ENCODE data around the gene CD46.

Gene CD46

GRCh38 chr1:207799989-207800648, 48.3 kb downstream of the CD46 start:
- H3K4me3 ChIP-seq (ENCODE audit: low read length), result no peak overlapping the region
- TF ChIP-seq ZNF274 (IDR thresholded peaks at IDR 0.05; ENCODE audit: low read depth, low read length), result no peak

DNA sequence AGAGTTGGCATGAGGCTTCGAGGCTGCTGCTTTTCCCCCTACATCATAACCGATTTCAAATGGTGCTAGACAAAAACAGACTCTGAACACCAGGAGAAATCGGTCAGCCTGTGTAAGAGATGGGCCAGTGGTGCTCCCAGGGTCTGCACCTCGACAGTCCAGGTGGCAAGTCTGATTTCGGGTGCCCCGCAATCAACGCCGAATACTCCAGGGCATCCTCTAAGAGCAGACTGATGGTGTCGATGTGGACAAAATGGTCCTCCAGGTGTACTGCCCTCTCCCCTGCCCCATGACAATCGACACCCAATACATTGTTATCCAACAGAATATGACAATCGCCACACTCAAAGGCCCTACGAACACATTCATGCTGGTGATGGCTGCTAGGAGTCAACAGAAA, 50.0 kb downstream of the CD46 start:
- TF ChIP-seq ZNF274 (IDR thresholded peaks at IDR 0.05; ENCODE audit: low read depth, low read length), result no peak
- H3K4me3 ChIP-seq (ENCODE audit: low read length), result no peak overlapping the region

GRCh38 chr1:207803678-207804077, 51.8 kb downstream of the CD46 start:
- TF ChIP-seq ZNF274 (IDR thresholded peaks at IDR 0.05; ENCODE audit: low read depth, low read length), result no peak

DNA sequence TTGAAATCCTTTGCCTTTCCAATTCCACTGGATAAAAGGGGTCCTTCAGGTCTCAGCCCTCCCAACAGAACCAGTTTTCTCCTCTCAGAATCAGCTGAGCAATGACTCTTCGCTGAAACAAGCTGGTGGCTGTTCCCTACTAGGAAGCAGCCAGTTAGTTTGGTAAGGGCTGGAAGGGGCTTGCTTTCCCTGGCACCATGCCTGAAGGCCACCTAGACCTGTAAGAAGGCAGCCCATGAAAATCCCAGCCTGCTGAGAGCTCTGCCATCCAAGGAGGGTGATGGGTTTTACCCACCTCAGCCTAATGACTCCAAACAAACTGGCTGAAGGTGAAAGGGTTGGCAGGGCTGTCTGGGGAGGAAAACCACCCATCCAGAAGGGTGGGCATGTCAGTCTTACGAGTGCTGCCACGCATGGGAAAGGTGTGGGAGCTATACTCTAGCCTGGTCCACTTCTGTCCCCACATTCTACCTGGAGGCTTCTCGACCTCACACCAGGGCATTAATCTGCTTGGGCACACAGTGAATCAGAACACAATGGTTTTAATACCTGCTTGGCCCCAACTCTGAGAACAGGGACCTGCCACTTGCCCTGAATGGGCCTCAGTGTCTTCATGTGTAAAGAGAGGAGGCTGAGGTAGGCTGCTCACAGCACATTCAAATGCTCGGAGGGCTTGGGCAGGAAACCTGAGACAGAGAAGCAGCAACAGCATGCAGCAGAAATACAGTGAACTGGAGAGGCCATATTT, 53.0 kb downstream of the CD46 start:
- no peak for TF ChIP-seq ZNF274 (IDR thresholded peaks at IDR 0.05; ENCODE audit: low read depth, low read length)

More at GRCh38 chr1:207803678-207804077, 51.8 kb downstream of the CD46 start:
- H3K4me3 ChIP-seq (ENCODE audit: low read length), result no peak overlapping the region

GRCh38 chr1:207805841-207806421, 54.1 kb downstream of the CD46 start:
- TF ChIP-seq ZNF274 (IDR thresholded peaks at IDR 0.05; ENCODE audit: low read depth, low read length), result no peak
- no peak overlapping the region for H3K4me3 ChIP-seq (ENCODE audit: low read length)

More for the DNA sequence above, 53.0 kb downstream of the CD46 start:
- H3K4me3 ChIP-seq (ENCODE audit: low read length), result no peak overlapping the region

GRCh38 chr1:207806531-207807325, 54.9 kb downstream of the CD46 start:
- H3K4me3 ChIP-seq (ENCODE audit: low read length), result no peak overlapping the region
- TF ChIP-seq ZNF274 (IDR thresholded peaks at IDR 0.05; ENCODE audit: low read depth, low read length), result no peak

GRCh38 chr1:207807326-207807689, 55.5 kb downstream of the CD46 start:
- H3K4me3 ChIP-seq (ENCODE audit: low read length), result no peak overlapping the region
- TF ChIP-seq ZNF274 (IDR thresholded peaks at IDR 0.05; ENCODE audit: low read depth, low read length), result no peak

DNA sequence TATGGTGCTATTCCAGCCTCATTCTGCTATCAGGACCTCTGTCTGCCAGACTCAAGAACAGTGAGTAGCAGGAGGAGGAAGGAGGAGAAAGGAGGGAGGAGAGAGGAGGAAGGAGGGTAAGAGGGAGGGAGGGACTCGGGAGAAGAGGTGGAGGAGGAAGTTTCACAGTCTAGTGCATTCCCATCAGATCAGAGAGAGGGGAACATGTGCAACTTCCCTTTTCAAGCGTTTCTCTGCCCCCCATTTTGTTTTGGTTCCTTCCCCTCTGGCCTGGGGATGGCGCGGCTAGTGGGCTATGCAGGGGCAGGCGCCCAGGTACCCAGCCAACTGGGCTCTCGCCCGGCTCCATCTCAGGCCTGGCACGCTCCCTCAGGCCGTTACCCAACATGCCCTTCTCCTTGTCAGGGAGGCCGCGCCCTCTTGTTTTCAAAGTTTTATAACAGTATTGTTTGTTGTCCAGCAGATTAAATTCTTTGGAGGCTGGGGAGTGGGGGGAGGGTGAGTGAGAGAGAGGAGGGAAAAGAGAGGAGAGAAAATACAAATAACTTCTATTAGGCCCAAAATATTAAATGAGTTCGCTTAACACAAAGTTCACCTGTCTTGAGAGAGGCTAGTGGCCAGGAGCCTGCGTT, 56.0 kb downstream of the CD46 start:
- H3K4me3 ChIP-seq (ENCODE audit: low read length), result no peak overlapping the region
- no peak for TF ChIP-seq ZNF274 (IDR thresholded peaks at IDR 0.05; ENCODE audit: low read depth, low read length)

GRCh38 chr1:207808322-207808705, 56.5 kb downstream of the CD46 start:
- TF ChIP-seq ZNF274 (IDR thresholded peaks at IDR 0.05; ENCODE audit: low read depth, low read length), result no peak
- no peak overlapping the region for H3K4me3 ChIP-seq (ENCODE audit: low read length)

DNA sequence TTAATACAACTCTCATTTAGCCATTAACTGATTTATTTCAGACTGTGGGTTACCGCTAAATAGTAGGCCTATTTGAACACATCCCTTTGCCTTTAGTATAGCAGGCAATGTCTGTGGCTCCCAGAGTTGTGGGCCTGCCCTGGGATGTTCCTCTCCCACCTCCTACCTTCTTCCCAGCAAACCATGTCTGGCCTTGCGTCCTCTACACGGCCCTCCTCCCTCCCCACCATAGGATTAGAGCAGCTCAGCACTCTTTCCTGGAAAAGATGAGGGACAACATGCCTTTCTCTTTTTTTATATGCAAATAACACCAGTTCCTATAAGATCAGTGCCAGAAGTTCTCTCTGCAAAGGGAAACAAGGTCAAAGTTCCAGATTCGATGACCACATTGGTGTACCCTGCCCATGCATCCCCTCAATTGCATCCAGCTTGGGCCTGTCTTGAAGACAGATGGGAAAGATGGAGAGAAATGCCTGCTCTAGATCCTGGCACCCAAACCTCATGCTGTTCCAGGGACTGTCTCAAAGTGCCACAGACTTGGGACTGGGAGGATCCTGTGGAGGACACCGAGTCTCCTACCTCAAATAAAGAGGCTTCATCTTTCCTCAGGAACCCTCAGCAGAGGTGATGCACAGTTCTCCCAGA, 57.2 kb downstream of the CD46 start:
- TF ChIP-seq ZNF274 (IDR thresholded peaks at IDR 0.05; ENCODE audit: low read depth, low read length), result no peak

GRCh38 chr1:207810173-207810572, 58.3 kb downstream of the CD46 start:
- TF ChIP-seq ZNF274 (IDR thresholded peaks at IDR 0.05; ENCODE audit: low read depth, low read length), result no peak

More for the DNA sequence above, 57.2 kb downstream of the CD46 start:
- H3K4me3 ChIP-seq (ENCODE audit: low read length), result no peak overlapping the region

DNA sequence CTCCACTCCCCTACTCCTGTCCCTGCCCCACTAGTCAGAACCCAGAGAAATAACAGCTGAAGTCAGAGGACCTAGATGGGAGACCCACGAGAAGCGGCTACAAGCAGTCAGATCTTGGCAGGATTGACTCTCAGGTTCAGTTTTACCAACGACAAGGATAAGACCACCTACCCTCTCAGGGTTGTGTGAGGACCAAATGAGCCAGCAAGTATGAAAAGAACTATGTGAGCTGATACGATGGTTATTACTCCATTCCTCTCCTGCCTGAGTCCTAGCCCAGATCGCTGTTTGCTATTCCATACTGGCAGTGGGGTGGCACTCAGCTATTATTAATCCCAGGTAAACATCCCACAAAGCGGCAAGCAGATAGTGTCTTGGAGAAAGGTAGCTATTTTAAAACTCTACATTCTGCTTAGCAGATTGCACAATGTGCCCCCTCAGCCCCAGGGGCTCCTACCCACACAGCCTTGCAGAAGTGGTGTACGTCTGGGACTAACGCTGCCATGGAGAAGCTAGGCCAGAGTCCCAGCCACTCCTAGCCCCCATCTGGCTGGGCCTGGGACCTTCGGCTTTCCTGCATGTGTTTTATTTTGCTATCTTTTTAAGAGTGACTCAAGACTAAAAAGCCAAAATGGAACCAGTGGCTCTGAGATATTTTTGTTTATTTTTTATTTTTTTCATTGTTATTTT, 58.9 kb downstream of the CD46 start:
- no peak overlapping the region for H3K4me3 ChIP-seq (ENCODE audit: low read length)
- TF ChIP-seq ZNF274 (IDR thresholded peaks at IDR 0.05; ENCODE audit: low read depth, low read length), result no peak

More at GRCh38 chr1:207810173-207810572, 58.3 kb downstream of the CD46 start:
- H3K4me3 ChIP-seq (ENCODE audit: low read length), result no peak overlapping the region

- H3K4me3 ChIP-seq (ENCODE audit: low read length), result no peak overlapping the region
- no peak for TF ChIP-seq ZNF274 (IDR thresholded peaks at IDR 0.05; ENCODE audit: low read depth, low read length)
Observed at GRCh38 chr1:207811319-207811718, 59.5 kb downstream of the CD46 start.

All from GM08714 (cell line).